ENCODE measurements around the gene FAM53B. TPM values are rescaled to one million over a fixed set of nuclear protein-coding genes. Genes with fewer than 3 reads are reported as not detected.
A peak's percentile ranks its signal among the peaks of the same experiment; 100 is the strongest.

FAM53B gene
- total RNA-seq, 1 experiment from 2014 or later: 11.2 TPM

- H3K27ac Mint-ChIP-seq (ENCODE audit: unreplicated experiment): no peak overlapping the region
- CTCF ChIA-PET: no interaction called here
- intact Hi-C loops (cut with micrococcal nuclease; ENCODE audit: unreplicated experiment): no loop called here
These were observed 33.0 kb downstream of the FAM53B start for GRCh38 chr10:124711145-124711544.

DNA sequence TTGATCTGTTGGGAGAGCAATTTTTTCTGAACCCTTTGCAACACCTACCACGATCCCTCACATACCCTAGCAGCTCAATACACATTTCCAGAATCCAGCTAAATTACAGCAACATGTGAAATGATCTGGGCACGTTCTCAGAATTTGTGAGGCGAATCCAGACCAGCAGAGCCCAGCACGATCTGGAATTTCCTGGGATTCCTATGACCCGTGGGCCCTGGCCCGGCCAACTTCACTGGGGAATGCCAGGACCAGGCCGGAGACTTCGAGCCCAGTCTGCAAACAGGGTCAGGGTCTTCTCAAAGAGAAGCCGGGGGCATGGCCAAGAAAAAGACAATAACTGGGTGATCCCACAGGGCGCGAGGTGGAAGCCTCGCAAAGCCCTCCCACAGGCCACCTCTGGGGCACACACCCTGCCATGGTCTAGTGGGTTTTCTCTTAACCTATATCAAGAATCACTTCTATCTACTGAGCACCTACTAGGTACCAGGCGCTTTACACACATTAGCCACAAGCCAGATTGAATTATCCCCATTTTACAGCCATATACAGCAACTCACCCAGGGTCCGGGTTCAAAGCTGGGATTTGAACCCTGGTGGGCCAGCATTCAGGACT, 33.8 kb downstream of the FAM53B start:
- no peak for TF ChIP-seq CTCF (IDR thresholded peaks at IDR 0.05; ENCODE audit: unreplicated experiment)
- Mint-ChIP-seq H3K27ac (ENCODE audit: unreplicated experiment) (peak overlapping the region; percentile 32), H3K4me1 (ENCODE audit: low read depth, unreplicated experiment) (peaks cover 33% of the 10 kb centered on the region), H3K36me3 (ENCODE audit: insufficient read depth, unreplicated experiment) (peaks cover 5% of the 10 kb centered on the region), H3K9me3 (ENCODE audit: low read depth, unreplicated experiment) (no peaks in the 10 kb centered on the region), H3K4me3 (ENCODE audit: low read depth, unreplicated experiment) (peak overlapping the region; percentile 13), H3K27me3 (ENCODE audit: unreplicated experiment) (no peaks in the 10 kb centered on the region)
- BruUV-seq (replicated peaks): no TSS peak
- intact Hi-C loops (cut with micrococcal nuclease; ENCODE audit: unreplicated experiment): no loop called here
- no peak for DNase-seq
- CTCF ChIA-PET: interaction anchor here (1.0 kb wide), 1 partner anchor 9 kb away, joined by 3 read pairs; no protein-coding TSS in a partner anchor

More at GRCh38 chr10:124711145-124711544, 33.0 kb downstream of the FAM53B start:
- no peak for DNase-seq
- H3K4me3 Mint-ChIP-seq (ENCODE audit: low read depth, unreplicated experiment): no peak overlapping the region
- H3K27me3 Mint-ChIP-seq (ENCODE audit: unreplicated experiment): no peaks in the 10 kb centered on the region
- H3K9me3 Mint-ChIP-seq (ENCODE audit: low read depth, unreplicated experiment): no peaks in the 10 kb centered on the region
- peaks cover 33% of the 10 kb centered on the region for H3K4me1 Mint-ChIP-seq (ENCODE audit: low read depth, unreplicated experiment)
- H3K36me3 Mint-ChIP-seq (ENCODE audit: insufficient read depth, unreplicated experiment): peaks cover 5% of the 10 kb centered on the region
- TF ChIP-seq CTCF (IDR thresholded peaks at IDR 0.05; ENCODE audit: unreplicated experiment): no peak
- BruUV-seq (replicated peaks): no TSS peak

DNA sequence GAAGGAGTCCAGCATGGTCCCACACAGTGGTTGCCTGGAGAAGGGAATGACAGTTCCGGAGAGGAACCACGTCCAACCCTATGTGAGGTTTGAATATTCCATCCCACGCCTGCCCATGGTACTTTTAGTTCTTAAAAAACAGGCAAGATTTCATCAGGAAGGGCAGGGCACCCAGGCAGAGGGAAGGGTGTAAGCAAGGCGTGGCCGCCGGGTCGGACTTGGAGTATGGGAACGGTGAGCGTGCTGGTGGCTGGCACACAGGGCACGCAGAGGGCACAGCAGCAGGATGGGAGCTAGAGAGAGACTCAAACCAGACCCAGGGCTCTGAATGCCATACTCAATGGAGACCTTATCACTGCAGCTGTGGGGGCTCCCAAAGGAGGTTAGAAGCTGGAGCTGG, 34.3 kb downstream of the FAM53B start:
- CTCF ChIA-PET: interaction anchor here (1.0 kb wide), 1 partner anchor 9 kb away, joined by 3 read pairs; no protein-coding TSS in a partner anchor
- Mint-ChIP-seq H3K36me3 (ENCODE audit: insufficient read depth, unreplicated experiment) (peaks cover 5% of the 10 kb centered on the region), H3K4me1 (ENCODE audit: low read depth, unreplicated experiment) (peaks cover 33% of the 10 kb centered on the region), H3K27me3 (ENCODE audit: unreplicated experiment) (no peaks in the 10 kb centered on the region), H3K9me3 (ENCODE audit: low read depth, unreplicated experiment) (no peaks in the 10 kb centered on the region), H3K4me3 (ENCODE audit: low read depth, unreplicated experiment) (peak overlapping the region; percentile 13), H3K27ac (ENCODE audit: unreplicated experiment) (peak overlapping the region; percentile 32)
- DNase-seq: peak; percentile 40
- intact Hi-C loops (cut with micrococcal nuclease; ENCODE audit: unreplicated experiment): loop anchor here (5.0 kb wide), 1 partner anchor 32 kb away; the partner anchor contains the start of gene FAM53B
- no peak for TF ChIP-seq CTCF (IDR thresholded peaks at IDR 0.05; ENCODE audit: unreplicated experiment)
- no TSS peak for BruUV-seq (replicated peaks)

DNA sequence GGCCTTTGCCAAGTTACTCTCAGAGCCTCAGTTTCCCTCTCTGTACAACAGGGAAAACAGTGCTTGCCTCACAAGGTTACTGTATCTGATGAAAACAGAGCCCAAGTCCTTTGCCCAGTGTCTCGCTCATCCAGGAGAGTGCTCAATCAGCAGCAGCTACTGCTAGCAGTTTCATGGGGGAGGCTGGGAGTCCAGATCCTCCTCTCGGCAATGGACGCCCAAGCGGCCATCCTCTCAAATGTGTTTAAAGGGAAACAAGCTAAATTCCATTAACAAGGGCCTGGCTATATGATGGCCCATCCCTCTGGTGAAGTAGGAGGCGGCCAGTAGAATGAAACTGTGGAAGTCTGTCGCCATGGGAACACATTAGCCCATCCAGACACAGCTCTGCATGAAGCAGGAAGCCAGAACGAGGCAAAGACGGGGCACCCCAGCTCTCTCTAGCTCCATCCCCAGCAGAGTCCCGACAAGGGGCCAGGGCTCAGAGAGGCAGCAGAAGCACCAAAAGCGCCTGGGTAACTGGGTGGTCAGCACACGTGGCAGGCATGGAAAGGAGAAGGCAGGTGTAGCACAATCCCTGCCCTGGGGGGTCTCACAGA, 35.2 kb downstream of the FAM53B start:
- Mint-ChIP-seq H3K27ac (ENCODE audit: unreplicated experiment) (no peak overlapping the region), H3K4me3 (ENCODE audit: low read depth, unreplicated experiment) (no peak overlapping the region), H3K4me1 (ENCODE audit: low read depth, unreplicated experiment) (peaks cover 33% of the 10 kb centered on the region), H3K9me3 (ENCODE audit: low read depth, unreplicated experiment) (no peaks in the 10 kb centered on the region), H3K36me3 (ENCODE audit: insufficient read depth, unreplicated experiment) (peaks cover 5% of the 10 kb centered on the region), H3K27me3 (ENCODE audit: unreplicated experiment) (no peaks in the 10 kb centered on the region)
- CTCF ChIA-PET: interaction anchor here (0.5 kb wide), 1 partner anchor 180 kb away, joined by 4 read pairs; no protein-coding TSS in a partner anchor
- no peak for TF ChIP-seq CTCF (IDR thresholded peaks at IDR 0.05; ENCODE audit: unreplicated experiment)
- no TSS peak for BruUV-seq (replicated peaks)
- DNase-seq: no peak
- intact Hi-C loops (cut with micrococcal nuclease; ENCODE audit: unreplicated experiment): loop anchor here (5.0 kb wide), 1 partner anchor 33 kb away; the partner anchor contains the start of gene FAM53B

All from Calu3 (cell line).